ENCODE measurements around the gene G6PC2. TPM values are rescaled to one million over a fixed set of nuclear protein-coding genes. Genes with fewer than 3 reads are reported as not detected.

Gene G6PC2
- total RNA-seq, 1 experiment from 2014 or later: not detected

DNA sequence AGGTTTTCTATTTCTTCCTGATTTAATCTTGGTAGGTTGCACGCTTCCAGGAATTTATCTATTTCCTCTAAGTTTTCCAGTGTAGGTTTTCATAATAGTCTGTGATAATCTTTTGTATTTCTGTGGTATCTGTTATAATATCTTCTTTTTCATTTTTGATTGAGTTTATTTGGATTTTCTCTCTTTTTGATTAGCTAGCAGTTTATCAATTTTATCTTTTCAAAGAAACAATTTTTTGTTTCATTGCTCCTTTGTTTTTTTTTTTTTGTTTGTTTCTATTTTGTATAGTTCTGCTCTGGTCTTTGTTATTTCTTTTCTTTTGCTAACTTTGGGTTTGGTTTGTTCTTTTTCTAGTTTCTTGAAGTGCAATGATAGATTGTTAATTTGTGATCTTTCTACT lies 51.3 kb downstream of the G6PC2 start:
- DNase-seq (no peak), ATAC-seq (no peak)
- H3K27me3 ChIP-seq (ENCODE audit: low read length): no peaks in the 10 kb centered on the region
- peaks cover 8% of the 10 kb centered on the region for H3K4me1 ChIP-seq (ENCODE audit: insufficient read depth, low read length)
- H3K4me2 ChIP-seq (ENCODE audit: low read length): no peak overlapping the region
- no peaks in the 10 kb centered on the region for H3K9me2 ChIP-seq (replicated peaks; ENCODE audit: low read length)
- H3K27ac ChIP-seq (ENCODE audit: low read length): no peak overlapping the region
- intact Hi-C loops (cut with micrococcal nuclease): no loop called here
- no peaks in the 10 kb centered on the region for H4K20me1 ChIP-seq (ENCODE audit: low read length)
- no peak overlapping the region for H3K4me3 ChIP-seq (ENCODE audit: low read length)
- no peaks in the 10 kb centered on the region for H3F3A ChIP-seq (ENCODE audit: low read length, unreplicated experiment)
- no TSS peak for BruUV-seq (replicated peaks)
- ChIA-PET CTCF (interaction anchor here (0.6 kb wide), 1 partner anchor 17 kb away, joined by 3 read pairs; no protein-coding TSS in a partner anchor), POLR2A (ENCODE audit: unreplicated experiment) (no interaction called here)
- no peaks in the 10 kb centered on the region for H3K9me3 ChIP-seq (ENCODE audit: low read length)
- no peaks in the 10 kb centered on the region for H3K79me2 ChIP-seq (ENCODE audit: low read length)
- no peaks in the 10 kb centered on the region for H3K36me3 ChIP-seq (ENCODE audit: low read depth, low read length)
- no peak for TF ChIP-seq EZH2 (IDR thresholded peaks at IDR 0.05; ENCODE audit: low read length, unreplicated experiment)
- TF ChIP-seq, protein P1, sequence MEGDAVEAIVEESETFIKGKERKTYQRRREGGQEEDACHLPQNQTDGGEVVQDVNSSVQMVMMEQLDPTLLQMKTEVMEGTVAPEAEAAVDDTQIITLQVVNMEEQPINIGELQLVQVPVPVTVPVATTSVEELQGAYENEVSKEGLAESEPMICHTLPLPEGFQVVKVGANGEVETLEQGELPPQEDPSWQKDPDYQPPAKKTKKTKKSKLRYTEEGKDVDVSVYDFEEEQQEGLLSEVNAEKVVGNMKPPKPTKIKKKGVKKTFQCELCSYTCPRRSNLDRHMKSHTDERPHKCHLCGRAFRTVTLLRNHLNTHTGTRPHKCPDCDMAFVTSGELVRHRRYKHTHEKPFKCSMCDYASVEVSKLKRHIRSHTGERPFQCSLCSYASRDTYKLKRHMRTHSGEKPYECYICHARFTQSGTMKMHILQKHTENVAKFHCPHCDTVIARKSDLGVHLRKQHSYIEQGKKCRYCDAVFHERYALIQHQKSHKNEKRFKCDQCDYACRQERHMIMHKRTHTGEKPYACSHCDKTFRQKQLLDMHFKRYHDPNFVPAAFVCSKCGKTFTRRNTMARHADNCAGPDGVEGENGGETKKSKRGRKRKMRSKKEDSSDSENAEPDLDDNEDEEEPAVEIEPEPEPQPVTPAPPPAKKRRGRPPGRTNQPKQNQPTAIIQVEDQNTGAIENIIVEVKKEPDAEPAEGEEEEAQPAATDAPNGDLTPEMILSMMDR (conservative IDR thresholded peaks at IDR 0.05; ENCODE audit: low read depth, low read length): no peak
- TF ChIP-seq EZH2phosphoT487 (IDR thresholded peaks at IDR 0.05; ENCODE audit: borderline replicate concordance, low read length): no peak
- no peak overlapping the region for H2AFZ ChIP-seq (ENCODE audit: low read length)
- H3K9ac ChIP-seq (ENCODE audit: low read length): no peak overlapping the region

DNA sequence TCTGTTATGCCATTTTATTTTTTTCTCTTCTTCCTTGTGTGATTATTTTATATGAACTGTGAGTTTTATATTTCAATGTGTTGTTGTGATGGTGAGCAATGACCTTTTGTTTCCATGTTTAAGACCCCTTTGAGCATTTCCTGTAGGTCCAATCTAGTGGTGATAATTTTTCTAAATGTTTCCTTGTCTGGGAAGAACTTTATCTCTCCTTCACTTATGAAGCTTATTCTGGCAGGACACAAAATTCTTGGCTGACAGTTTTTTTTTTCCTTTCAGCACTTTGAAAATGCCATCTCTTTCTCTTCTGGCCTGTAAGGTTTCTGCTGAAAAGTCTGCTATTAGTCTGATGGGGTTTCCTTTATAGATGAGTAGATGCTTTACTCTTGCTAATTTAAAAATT lies 53.2 kb downstream of the G6PC2 start:
- Histone ChIP-seq H3K36me3 (ENCODE audit: low read depth, low read length) (no peaks in the 10 kb centered on the region), H2AFZ (ENCODE audit: low read length) (no peak overlapping the region), H3K79me2 (ENCODE audit: low read length) (no peaks in the 10 kb centered on the region), H3K9ac (ENCODE audit: low read length) (no peak overlapping the region), H3F3A (ENCODE audit: low read length, unreplicated experiment) (no peaks in the 10 kb centered on the region), H3K4me1 (ENCODE audit: insufficient read depth, low read length) (no peaks in the 10 kb centered on the region), H3K9me2 (replicated peaks; ENCODE audit: low read length) (no peaks in the 10 kb centered on the region), H4K20me1 (ENCODE audit: low read length) (no peaks in the 10 kb centered on the region), H3K27me3 (ENCODE audit: low read length) (no peaks in the 10 kb centered on the region), H3K9me3 (ENCODE audit: low read length) (no peaks in the 10 kb centered on the region), H3K4me3 (ENCODE audit: low read length) (no peak overlapping the region), H3K4me2 (ENCODE audit: low read length) (no peak overlapping the region), H3K27ac (ENCODE audit: low read length) (no peak overlapping the region)
- TF ChIP-seq, protein P1 (conservative IDR thresholded peaks at IDR 0.05; ENCODE audit: low read depth, low read length): no peak
- TF ChIP-seq EZH2 (IDR thresholded peaks at IDR 0.05; ENCODE audit: low read length, unreplicated experiment) (no peak), EZH2phosphoT487 (IDR thresholded peaks at IDR 0.05; ENCODE audit: borderline replicate concordance, low read length) (no peak)
- no peak for DNase-seq
- BruUV-seq (replicated peaks): no TSS peak
- intact Hi-C loops (cut with micrococcal nuclease): no loop called here
- POLR2A ChIA-PET (ENCODE audit: unreplicated experiment): no interaction called here
- CTCF ChIA-PET: no interaction called here
- ATAC-seq: no peak

DNA sequence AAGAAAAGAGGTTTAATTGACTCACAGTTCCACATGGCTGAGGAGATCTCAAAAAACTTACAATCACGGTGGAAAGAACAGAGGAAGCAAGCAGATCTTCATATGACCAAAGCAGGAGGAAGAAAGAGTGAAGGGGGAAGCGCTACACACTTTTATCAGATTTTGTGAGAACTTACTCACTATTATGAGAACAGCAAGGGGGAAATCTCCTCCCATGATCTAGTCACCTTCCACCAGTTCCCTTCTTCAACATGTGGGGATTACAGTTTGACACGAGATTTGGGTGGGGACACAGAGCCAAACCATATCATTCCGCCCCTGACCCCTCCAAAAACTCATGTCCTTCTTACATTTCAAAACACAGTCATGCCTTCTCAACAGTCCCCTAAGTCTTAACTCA lies 54.2 kb downstream of the G6PC2 start:
- BruUV-seq (replicated peaks): no TSS peak
- Histone ChIP-seq H3K27ac (ENCODE audit: low read length) (no peak overlapping the region), H3K9me2 (replicated peaks; ENCODE audit: low read length) (no peaks in the 10 kb centered on the region), H3K27me3 (ENCODE audit: low read length) (no peaks in the 10 kb centered on the region), H3F3A (ENCODE audit: low read length, unreplicated experiment) (no peaks in the 10 kb centered on the region), H3K4me2 (ENCODE audit: low read length) (no peak overlapping the region), H3K9me3 (ENCODE audit: low read length) (no peaks in the 10 kb centered on the region), H4K20me1 (ENCODE audit: low read length) (no peaks in the 10 kb centered on the region), H3K4me1 (ENCODE audit: insufficient read depth, low read length) (no peaks in the 10 kb centered on the region), H3K79me2 (ENCODE audit: low read length) (no peaks in the 10 kb centered on the region), H2AFZ (ENCODE audit: low read length) (no peak overlapping the region), H3K36me3 (ENCODE audit: low read depth, low read length) (no peaks in the 10 kb centered on the region), H3K9ac (ENCODE audit: low read length) (no peak overlapping the region), H3K4me3 (ENCODE audit: low read length) (no peak overlapping the region)
- intact Hi-C loops (cut with micrococcal nuclease): no loop called here
- ChIA-PET CTCF (no interaction called here), POLR2A (ENCODE audit: unreplicated experiment) (no interaction called here)
- no peak for ATAC-seq
- no peak for DNase-seq
- no peak for TF ChIP-seq EZH2phosphoT487 (IDR thresholded peaks at IDR 0.05; ENCODE audit: borderline replicate concordance, low read length)
- no peak for TF ChIP-seq EZH2 (IDR thresholded peaks at IDR 0.05; ENCODE audit: low read length, unreplicated experiment)
- TF ChIP-seq, protein P1 (conservative IDR thresholded peaks at IDR 0.05; ENCODE audit: low read depth, low read length): no peak

Measured in PC-3 (cell line).